ENCODE data around the gene CDC42EP3.

Gene CDC42EP3

DNA sequence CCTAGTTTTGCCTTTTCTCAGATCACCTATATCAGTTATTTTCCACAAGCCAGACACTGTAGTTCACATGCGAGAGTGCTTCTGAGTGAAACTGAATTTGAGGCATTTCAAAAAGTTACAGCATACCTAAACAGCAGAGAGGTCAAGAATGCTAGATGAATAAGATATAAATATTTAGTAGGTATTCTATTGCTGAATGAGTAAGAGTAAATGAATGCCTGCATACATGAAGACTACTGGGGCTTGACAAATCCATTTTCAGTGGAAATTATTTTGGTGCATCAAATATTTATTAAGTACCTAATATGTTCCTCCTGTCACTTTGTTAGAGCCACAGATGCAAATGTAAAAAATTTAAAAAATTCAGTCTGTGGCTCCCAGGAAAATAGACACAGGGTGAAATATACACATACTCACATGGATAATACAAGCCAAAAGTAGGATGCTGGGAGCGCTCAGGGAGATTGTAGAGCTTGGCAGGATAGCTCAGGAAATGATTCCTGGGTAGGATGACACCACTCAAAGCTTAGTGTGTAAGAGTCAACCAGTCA, 27.6 kb upstream of the CDC42EP3 start:
- TF ChIP-seq, protein P1, sequence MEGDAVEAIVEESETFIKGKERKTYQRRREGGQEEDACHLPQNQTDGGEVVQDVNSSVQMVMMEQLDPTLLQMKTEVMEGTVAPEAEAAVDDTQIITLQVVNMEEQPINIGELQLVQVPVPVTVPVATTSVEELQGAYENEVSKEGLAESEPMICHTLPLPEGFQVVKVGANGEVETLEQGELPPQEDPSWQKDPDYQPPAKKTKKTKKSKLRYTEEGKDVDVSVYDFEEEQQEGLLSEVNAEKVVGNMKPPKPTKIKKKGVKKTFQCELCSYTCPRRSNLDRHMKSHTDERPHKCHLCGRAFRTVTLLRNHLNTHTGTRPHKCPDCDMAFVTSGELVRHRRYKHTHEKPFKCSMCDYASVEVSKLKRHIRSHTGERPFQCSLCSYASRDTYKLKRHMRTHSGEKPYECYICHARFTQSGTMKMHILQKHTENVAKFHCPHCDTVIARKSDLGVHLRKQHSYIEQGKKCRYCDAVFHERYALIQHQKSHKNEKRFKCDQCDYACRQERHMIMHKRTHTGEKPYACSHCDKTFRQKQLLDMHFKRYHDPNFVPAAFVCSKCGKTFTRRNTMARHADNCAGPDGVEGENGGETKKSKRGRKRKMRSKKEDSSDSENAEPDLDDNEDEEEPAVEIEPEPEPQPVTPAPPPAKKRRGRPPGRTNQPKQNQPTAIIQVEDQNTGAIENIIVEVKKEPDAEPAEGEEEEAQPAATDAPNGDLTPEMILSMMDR (IDR thresholded peaks at IDR 0.05; ENCODE audit: extremely low read depth, insufficient read depth, missing control alignments): no peak
- DNase-seq (ENCODE audit: low spot score): no peak
- in situ Hi-C loops (cut with MboI; ENCODE audit: low pct_unique_long_range_greater_than_20kb, low sequenced_read_pairs, unreplicated experiment): no loop called here

DNA sequence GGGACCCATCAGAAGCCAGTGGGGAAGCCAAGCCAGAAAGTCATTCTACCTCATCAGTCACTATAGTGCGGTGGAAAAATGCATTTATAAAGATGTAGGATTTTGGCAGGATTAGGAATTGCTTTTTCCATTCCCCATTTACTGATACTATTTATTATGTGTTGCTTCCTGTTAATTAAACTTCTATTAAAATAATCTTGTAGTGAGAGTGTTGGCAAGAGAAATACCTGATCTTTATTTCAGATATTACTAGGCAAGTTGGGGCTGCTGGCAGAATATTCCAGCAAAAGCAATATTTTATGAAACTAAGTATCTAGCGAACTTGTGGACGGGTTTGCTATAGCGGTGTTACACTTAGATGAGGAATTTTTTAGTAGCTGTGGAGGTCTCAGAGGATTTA, 23.9 kb upstream of the CDC42EP3 start:
- TF ChIP-seq, protein P1 (IDR thresholded peaks at IDR 0.05; ENCODE audit: extremely low read depth, insufficient read depth, missing control alignments): no peak
- no peak for DNase-seq (ENCODE audit: low spot score)
- in situ Hi-C loops (cut with MboI; ENCODE audit: low pct_unique_long_range_greater_than_20kb, low sequenced_read_pairs, unreplicated experiment): no loop called here

DNA sequence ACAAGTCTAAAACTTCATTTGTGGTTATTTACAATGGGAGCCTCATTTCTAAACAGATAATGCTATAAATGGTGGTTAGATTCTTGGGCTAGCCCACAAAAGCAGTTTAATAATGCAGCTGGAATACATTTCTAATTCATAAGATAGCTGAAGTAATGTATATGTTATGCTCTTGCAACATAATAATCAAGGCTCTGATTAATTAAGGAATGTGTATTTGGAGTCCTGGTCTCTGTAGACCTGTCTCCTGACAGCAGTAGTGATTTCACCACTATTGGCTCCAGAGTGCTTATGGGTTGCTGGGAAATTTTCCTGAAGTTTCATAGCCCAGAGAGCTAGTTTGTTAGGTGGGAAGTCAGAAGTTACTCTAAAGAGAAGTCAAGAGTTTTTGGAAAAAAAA, 21.3 kb upstream of the CDC42EP3 start:
- DNase-seq (ENCODE audit: low spot score): no peak
- TF ChIP-seq, protein P1 (IDR thresholded peaks at IDR 0.05; ENCODE audit: extremely low read depth, insufficient read depth, missing control alignments): no peak
- in situ Hi-C loops (cut with MboI; ENCODE audit: low pct_unique_long_range_greater_than_20kb, low sequenced_read_pairs, unreplicated experiment): no loop called here

DNA sequence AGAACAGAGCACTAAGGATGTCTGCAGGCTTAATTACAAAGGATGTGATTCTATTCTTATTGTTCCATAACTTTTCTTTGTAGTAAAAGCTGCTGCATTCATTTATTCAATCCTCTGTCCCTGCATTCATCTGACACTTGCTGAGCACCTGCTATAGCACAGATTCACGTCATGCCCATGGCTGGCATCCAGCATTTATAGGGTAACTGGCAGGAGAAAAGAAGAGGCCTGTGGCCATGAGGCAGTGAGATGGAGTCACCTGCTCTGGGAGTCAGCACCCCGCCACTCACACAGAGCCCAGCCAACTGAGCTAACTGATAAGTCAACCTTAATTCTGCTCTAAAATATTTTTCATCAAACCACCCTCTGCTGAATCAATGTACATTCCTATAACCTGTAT, 18.3 kb upstream of the CDC42EP3 start:
- no peak for DNase-seq (ENCODE audit: low spot score)
- TF ChIP-seq, protein P1 (IDR thresholded peaks at IDR 0.05; ENCODE audit: extremely low read depth, insufficient read depth, missing control alignments): no peak
- in situ Hi-C loops (cut with MboI; ENCODE audit: low pct_unique_long_range_greater_than_20kb, low sequenced_read_pairs, unreplicated experiment): no loop called here

- TF ChIP-seq, protein P1 (IDR thresholded peaks at IDR 0.05; ENCODE audit: extremely low read depth, insufficient read depth, missing control alignments): no peak
- in situ Hi-C loops (cut with MboI; ENCODE audit: low pct_unique_long_range_greater_than_20kb, low sequenced_read_pairs, unreplicated experiment): no loop called here
- no peak for DNase-seq (ENCODE audit: low spot score)
These were observed 17.5 kb upstream of the CDC42EP3 start for GRCh38 chr2:37688771-37689468.

DNA sequence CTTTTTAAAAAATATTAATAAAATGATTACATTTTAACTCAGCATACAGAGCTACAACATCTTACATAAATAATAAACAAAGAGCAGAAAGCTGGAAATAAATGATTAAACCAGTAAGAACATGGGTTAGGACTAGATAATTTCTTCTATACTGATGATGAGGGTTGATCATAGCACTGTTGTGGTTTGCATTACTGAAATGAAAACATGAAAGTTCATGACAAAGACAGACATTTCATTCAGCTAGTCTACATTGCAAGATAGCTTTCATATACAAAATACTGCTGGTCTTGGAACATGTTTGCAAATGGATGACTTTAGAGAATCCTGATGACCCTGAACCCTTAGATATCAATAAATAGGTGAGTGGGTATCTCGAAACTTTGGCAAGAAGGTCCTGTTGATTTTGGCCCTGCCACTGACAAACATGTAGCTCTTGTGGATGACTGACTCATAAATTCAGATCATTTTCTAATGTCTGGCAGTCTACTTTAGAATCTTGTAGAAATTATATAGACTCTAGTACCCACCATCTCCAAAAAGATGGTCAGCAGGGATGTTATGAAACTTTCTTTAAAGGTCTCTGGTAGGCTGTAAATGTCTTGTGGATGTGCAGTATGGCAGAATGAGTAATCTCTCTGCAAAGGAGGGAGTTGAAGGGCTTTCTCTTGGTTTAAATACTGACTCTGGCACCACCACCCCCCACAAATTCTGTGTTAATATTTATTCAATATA, 15.5 kb upstream of the CDC42EP3 start:
- DNase-seq (ENCODE audit: low spot score): no peak
- TF ChIP-seq, protein P1 (IDR thresholded peaks at IDR 0.05; ENCODE audit: extremely low read depth, insufficient read depth, missing control alignments): no peak
- in situ Hi-C loops (cut with MboI; ENCODE audit: low pct_unique_long_range_greater_than_20kb, low sequenced_read_pairs, unreplicated experiment): no loop called here
